Measurements from ENCODE around the gene ZDHHC9. TPM values are rescaled to one million over a fixed set of nuclear protein-coding genes. Genes with fewer than 3 reads are reported as not detected.

Gene ZDHHC9
- polyA plus RNA-seq, 3 donors: 42.1 to 45.8 (median 44.3) TPM

GRCh38 chrX:129823522-129823921 lies 20.2 kb downstream of the ZDHHC9 start:
- DNase-seq (ENCODE audit: low read depth in 3 of 3, low spot score in 2 of 3): no peak

GRCh38 chrX:129823115-129823514 lies 20.6 kb downstream of the ZDHHC9 start:
- no peak for DNase-seq (ENCODE audit: low read depth in 3 of 3, low spot score in 2 of 3)

GRCh38 chrX:129818123-129818522 lies 25.6 kb downstream of the ZDHHC9 start:
- DNase-seq (ENCODE audit: low read depth in 3 of 3, low spot score in 2 of 3): no peak

GRCh38 chrX:129813662-129814368 lies 29.9 kb downstream of the ZDHHC9 start:
- DNase-seq (ENCODE audit: low read depth in 3 of 3, low spot score in 2 of 3): no peak

GRCh38 chrX:129808829-129809796 lies 34.6 kb downstream of the ZDHHC9 start:
- DNase-seq (ENCODE audit: low read depth in 3 of 3, low spot score in 2 of 3): no peak

GRCh38 chrX:129808158-129808828 lies 35.4 kb downstream of the ZDHHC9 start:
- DNase-seq (ENCODE audit: low read depth in 3 of 3, low spot score in 2 of 3): no peak

GRCh38 chrX:129804806-129805205 lies 38.9 kb downstream of the ZDHHC9 start:
- no peak for DNase-seq (ENCODE audit: low read depth in 3 of 3, low spot score in 2 of 3)

GRCh38 chrX:129802863-129803262 lies 40.8 kb downstream of the ZDHHC9 start:
- no peak for DNase-seq (ENCODE audit: low read depth in 3 of 3, low spot score in 2 of 3)

GRCh38 chrX:129800186-129800585 lies 43.5 kb downstream of the ZDHHC9 start:
- no peak for DNase-seq (ENCODE audit: low read depth in 3 of 3, low spot score in 2 of 3)

GRCh38 chrX:129798888-129799287 lies 44.8 kb downstream of the ZDHHC9 start:
- DNase-seq (ENCODE audit: low read depth in 3 of 3, low spot score in 2 of 3): no peak

- no peak for DNase-seq (ENCODE audit: low read depth in 3 of 3, low spot score in 2 of 3)
These were observed 45.2 kb downstream of the ZDHHC9 start for GRCh38 chrX:129798456-129798855.

- no peak for DNase-seq (ENCODE audit: low read depth in 3 of 3, low spot score in 2 of 3)
These were observed 46.3 kb downstream of the ZDHHC9 start for GRCh38 chrX:129797251-129797906.

GRCh38 chrX:129795584-129795983 lies 48.1 kb downstream of the ZDHHC9 start:
- no peak for DNase-seq (ENCODE audit: low read depth in 3 of 3, low spot score in 2 of 3)

- DNase-seq (ENCODE audit: low read depth in 3 of 3, low spot score in 2 of 3): no peak
These were observed 50.0 kb downstream of the ZDHHC9 start for GRCh38 chrX:129793604-129794191.

- DNase-seq (ENCODE audit: low read depth in 3 of 3, low spot score in 2 of 3): no peak
These were observed 50.9 kb downstream of the ZDHHC9 start for GRCh38 chrX:129792586-129793291.

GRCh38 chrX:129791961-129792570 lies 51.6 kb downstream of the ZDHHC9 start:
- DNase-seq (ENCODE audit: low read depth in 3 of 3, low spot score in 2 of 3): no peak

- no peak for DNase-seq (ENCODE audit: low read depth in 3 of 3, low spot score in 2 of 3)
These were observed 52.4 kb downstream of the ZDHHC9 start for GRCh38 chrX:129791336-129791735.

- no peak for DNase-seq (ENCODE audit: low read depth in 3 of 3, low spot score in 2 of 3)
These were observed 52.9 kb downstream of the ZDHHC9 start for GRCh38 chrX:129790808-129791207.

GRCh38 chrX:129790146-129790545 lies 53.5 kb downstream of the ZDHHC9 start:
- DNase-seq (ENCODE audit: low read depth in 3 of 3, low spot score in 2 of 3): no peak

Measured in right renal cortex interstitium (tissue), 3 donors.